Measurements from ENCODE around the gene COX4I1.

GRCh38 chr16:85810742-85811115 lies 11.2 kb downstream of the COX4I1 start:
- no peak for TF ChIP-seq POLR2A (IDR thresholded peaks at IDR 0.05; ENCODE audit: low read depth, low read length)
- TF ChIP-seq SPI1 (IDR thresholded peaks at IDR 0.05; ENCODE audit: low read depth, low read length), result no peak
- TF ChIP-seq POLR2AphosphoS5 (IDR thresholded peaks at IDR 0.05; ENCODE audit: low read depth, low read length), result no peak
- no peak for TF ChIP-seq TAF1 (IDR thresholded peaks at IDR 0.05; ENCODE audit: low read depth, low read length)
- TF ChIP-seq PAX5 (IDR thresholded peaks at IDR 0.05; ENCODE audit: insufficient read depth, low read length, severe bottlenecking), result no peak
- no peak for TF ChIP-seq POU2F2 (IDR thresholded peaks at IDR 0.05; ENCODE audit: low read depth, low read length)
